H1 (cell line): ENCODE data around the gene MEX3C. TPM values are rescaled to one million over a fixed set of nuclear protein-coding genes. Genes with fewer than 3 reads are reported as not detected.

Source experiments
- CTCF ChIA-PET: fragments of 300-600 bp; sonication (Branson Sonifier 250); formaldehyde crosslinking; loops from one replicate; lab custom pipeline; 2021; ENCODE audit not compliant: partially characterized antibody; lab: Charles Lee
- POLR2A ChIA-PET: fragments of 300-600 bp; sonication (Branson Sonifier 250); formaldehyde crosslinking; loops from one replicate; lab custom pipeline; 2021; ENCODE audit warnings: inconsistent platforms; ENCODE audit not compliant: partially characterized antibody; lab: Charles Lee
- DNase-seq, 2 experiments: peaks; one replicate each; pipeline versions ENCODE4 v3.0.0 to v3.0.0-alpha.2; 2010 to 2022; ENCODE audit warnings: low spot score in 2 of 2, low read depth in 1 of 2, mixed read lengths in 1 of 2
- FAIRE-seq: peaks from 2 replicates; lab custom pipeline; 2011; peaks lifted over from hg19 to GRCh38; lab: Jason Lieb, UNC
- H2AFZ ChIP-seq: 2 replicates; pipeline ENCODE4 v1.8.1; 2012; ENCODE audit warnings: low read length, inconsistent platforms
- H2AK5ac ChIP-seq: 2 replicates; pipeline ENCODE4 v1.6.1; 2013; ENCODE audit warnings: low read depth, low read length
- H2BK120ac ChIP-seq: replicated peaks from 2 replicates; pipeline ENCODE3; 2013; ENCODE audit warnings: low read depth, low read length, inconsistent platforms
- H2BK12ac ChIP-seq: 2 replicates; pipeline ENCODE4 v1.6.1; 2013; ENCODE audit warnings: low read depth, low read length
- H2BK15ac ChIP-seq: 2 replicates; pipeline ENCODE4 v1.6.1; 2013; ENCODE audit warnings: low read length
- H2BK20ac ChIP-seq: 2 replicates; pipeline ENCODE4 v1.6.1; 2013; ENCODE audit warnings: low read length
- H2BK5ac ChIP-seq: 2 replicates; pipeline ENCODE4 v1.6.1; 2013; ENCODE audit warnings: low read depth, low read length
- H3K14ac ChIP-seq: 2 replicates; pipeline ENCODE4 v1.6.1; 2013; ENCODE audit warnings: inconsistent platforms; ENCODE audit not compliant: insufficient read length
- H3K18ac ChIP-seq: 2 replicates; pipeline ENCODE4 v1.6.1; 2013; ENCODE audit warnings: low read length; ENCODE audit errors: extremely low read depth
- H3K23ac ChIP-seq: 2 replicates; pipeline ENCODE4 v1.6.1; 2013; ENCODE audit warnings: inconsistent platforms; ENCODE audit not compliant: insufficient read length
- H3K23me2 ChIP-seq: 2 replicates; pipeline ENCODE4 v1.6.1; 2013; ENCODE audit warnings: low read depth, low read length
- H3K27ac ChIP-seq: 2 replicates; pipeline ENCODE4 v1.6.1; 2011; ENCODE audit warnings: low read depth, low read length, inconsistent platforms
- H3K27me3 ChIP-seq, 4 experiments: replicated peaks in 1 of 4; 1 replicate in 1 of 4; 2 replicates in 3 of 4; pipeline versions ENCODE4 v1.6.1 to v1.8.1; 2011 to 2013; ENCODE audit warnings: low read length in 3 of 4, mild to moderate bottlenecking in 3 of 4, inconsistent platforms in 2 of 4, mixed read lengths in 2 of 4, moderate library complexity in 1 of 4; ENCODE audit not compliant: control insufficient read depth in 3 of 4, insufficient read depth in 3 of 4; ENCODE audit errors: extremely low read depth in 1 of 4
- H3K36me3 ChIP-seq, 4 experiments: 2 replicates each; pipeline versions ENCODE4 v1.6.1 to v1.8.1; 2011 to 2013; ENCODE audit warnings: mild to moderate bottlenecking in 4 of 4, low read length in 3 of 4, moderate library complexity in 2 of 4, control low read depth in 1 of 4, inconsistent platforms in 1 of 4; ENCODE audit not compliant: insufficient read depth in 4 of 4, control insufficient read depth in 2 of 4
- H3K4ac ChIP-seq: replicated peaks from 2 replicates; pipeline ENCODE3; 2013; ENCODE audit warnings: low read length, low read depth, mixed read lengths, inconsistent platforms; ENCODE audit not compliant: insufficient read length
- H3K4me1 ChIP-seq, 4 experiments: replicated peaks in 1 of 4; 1 replicate in 1 of 4; 2 replicates in 3 of 4; pipeline versions ENCODE4 v1.6.1 to v1.8.1; 2011 to 2013; ENCODE audit warnings: low read length in 3 of 4, inconsistent platforms in 2 of 4, mixed read lengths in 1 of 4; ENCODE audit not compliant: insufficient read depth in 4 of 4, control insufficient read depth in 3 of 4
- H3K4me2 ChIP-seq, 2 experiments: 2 replicates each; pipeline versions ENCODE4 v1.6.1 to v1.8.1; 2011 to 2013; ENCODE audit warnings: low read depth in 2 of 2, low read length in 2 of 2, control low read depth in 1 of 2, inconsistent platforms in 1 of 2, mild to moderate bottlenecking in 1 of 2; ENCODE audit not compliant: insufficient read depth in 1 of 2
- H3K4me3 ChIP-seq, 4 experiments: fragments of 200-600, 300-600 bp in 1 of 4; sonication (generic), shearing (Covaris generic), sonication (Bioruptor Twin) in 1 of 4; 2 replicates each; pipeline versions ENCODE4 v1.5.1 to v1.8.1; 2011 to 2016; ENCODE audit warnings: low read length in 4 of 4, low read depth in 3 of 4, control low read depth in 2 of 4, inconsistent platforms in 2 of 4, mild to moderate bottlenecking in 2 of 4, mixed read lengths in 1 of 4, moderate library complexity in 1 of 4; ENCODE audit not compliant: insufficient read depth in 2 of 4; ENCODE audit errors: extremely low read depth in 1 of 4
- H3K56ac ChIP-seq: replicated peaks from 2 replicates; pipeline ENCODE3; 2013; ENCODE audit warnings: low read depth, mild to moderate bottlenecking, mixed read lengths, low read length, inconsistent platforms; ENCODE audit not compliant: insufficient read length
- H3K79me1 ChIP-seq: 2 replicates; pipeline ENCODE4 v1.6.1; 2013; ENCODE audit warnings: low read depth, low read length, control low read depth
- H3K79me2 ChIP-seq, 2 experiments: 2 replicates each; pipeline versions ENCODE4 v1.6.1 to v1.8.1; 2012 to 2013; ENCODE audit warnings: low read length in 2 of 2, mild to moderate bottlenecking in 2 of 2, inconsistent platforms in 1 of 2; ENCODE audit not compliant: insufficient read depth in 2 of 2, control insufficient read depth in 1 of 2
- H3K9ac ChIP-seq, 4 experiments: replicated peaks in 1 of 4; 1 replicate in 1 of 4; 2 replicates in 3 of 4; pipeline versions ENCODE4 v1.6.1 to v1.8.1; 2011 to 2013; ENCODE audit warnings: low read depth in 3 of 4, low read length in 3 of 4, control low read depth in 2 of 4, mild to moderate bottlenecking in 2 of 4, moderate library complexity in 2 of 4, inconsistent platforms in 1 of 4; ENCODE audit errors: extremely low read depth in 1 of 4
- H3K9me3 ChIP-seq, 2 experiments: 2 replicates each; pipeline versions ENCODE4 v1.6.1 to v1.8.1; 2012 to 2013; ENCODE audit warnings: mild to moderate bottlenecking in 2 of 2, moderate library complexity in 2 of 2, control low read depth in 1 of 2, inconsistent platforms in 1 of 2, low read depth in 1 of 2, low read length in 1 of 2, mixed read lengths in 1 of 2; ENCODE audit not compliant: insufficient read depth in 2 of 2
- H4K20me1 ChIP-seq, 2 experiments: replicated peaks in 1 of 2; 2 replicates each; pipeline versions ENCODE3 to v1.8.1; 2011 to 2013; ENCODE audit warnings: inconsistent platforms in 2 of 2, low read length in 2 of 2, mild to moderate bottlenecking in 1 of 2; ENCODE audit not compliant: insufficient read depth in 2 of 2, control insufficient read depth in 1 of 2
- H4K5ac ChIP-seq: 2 replicates; pipeline ENCODE4 v1.6.1; 2013; ENCODE audit warnings: low read length, low read depth, mixed read lengths, inconsistent platforms; ENCODE audit not compliant: insufficient read length
- H4K8ac ChIP-seq: 2 replicates; pipeline ENCODE4 v1.8.0; 2013; ENCODE audit warnings: mild to moderate bottlenecking, moderate library complexity, low read length, inconsistent platforms; ENCODE audit not compliant: insufficient read depth; ENCODE audit errors: extremely low read depth
- H4K91ac ChIP-seq: replicated peaks from 2 replicates; pipeline ENCODE3; 2013; ENCODE audit warnings: low read length, mixed read lengths, inconsistent platforms; ENCODE audit not compliant: insufficient read length
- CBX8 ChIP-seq: fragments of 300-800, 300-1000 bp; sonication (generic); IDR thresholded peaks from 2 replicates; pipeline ENCODE4 v1.7.1; 2016; ENCODE audit warnings: low read depth, low read length, borderline replicate concordance
- RAD21 ChIP-seq, 2 experiments: IDR thresholded peaks in 1 of 2; conservative IDR thresholded peaks in 1 of 2; 2 replicates each; pipeline ENCODE4 v1.6.1; 2011; ENCODE audit warnings: low read depth in 2 of 2, low read length in 2 of 2, improper control_type of control experiment in 1 of 2, inconsistent platforms in 1 of 2, mild to moderate bottlenecking in 1 of 2, moderate library complexity in 1 of 2
- TAF7 ChIP-seq: optimal IDR thresholded peaks from 2 replicates; pipeline ENCODE3; 2011; ENCODE audit warnings: low read depth, mild to moderate bottlenecking, inconsistent platforms, low read length, moderate library complexity, borderline replicate concordance
- WGBS, 2 experiments: shearing (Covaris generic) in 1 of 2; methylation state at CpG; one replicate each; pipeline versions ENCODE4 v1.1.6 to v1.1.7; 2013 to 2015; ENCODE audit warnings: low lambda C conversion rate in 2 of 2, mixed read lengths in 2 of 2, inconsistent platforms in 1 of 2, low coverage in 1 of 2, missing lambda C conversion rate in 1 of 2; ENCODE audit not compliant: insufficient replicate concordance in 2 of 2, insufficient coverage in 1 of 2, insufficient read length in 1 of 2; ENCODE audit errors: extremely low coverage in 1 of 2, missing lambda C conversion rate in 1 of 2; 5-methylcytosine and 5-hydroxymethylcytosine counted together
- polyA plus RNA-seq, 7 experiments: library from polyadenylated mRNA; depleted of rRNA in 3 of 7; stranded (reverse) in 5 of 7; unstranded in 2 of 7; fragments of >200 nt in 5 of 7; fragments of 200-250 nt in 2 of 7; gene quantifications; 1 replicate in 5 of 7; 2 replicates in 1 of 7; 4 replicates in 1 of 7; pipeline versions ENCODE4 v1.2.1 to v1.2.3, GENCODE V29; 2011 to 2013; ENCODE audit warnings: missing spikeins in 2 of 7, mixed read lengths in 2 of 7
- total RNA-seq: library from RNA; stranded (reverse); fragmentation: NEBNext Ultra II Directional; extraction: Animal tissue kit (Norgen Biotek cat#: 25700); gene quantifications from 2 replicates; pipeline ENCODE4 v1.2.1, GENCODE V29; 2021
- TF ChIP-seq, protein P1 (sequence below), 3 experiments: IDR thresholded peaks; 1 replicate in 2 of 3; 2 replicates in 1 of 3; pipeline versions ENCODE4 v1.5.1 to v1.6.1; 2011; ENCODE audit warnings: low read length in 3 of 3, mild to moderate bottlenecking in 3 of 3, inconsistent platforms in 2 of 3, low read depth in 1 of 3, moderate library complexity in 1 of 3; ENCODE audit not compliant: insufficient read depth in 1 of 3; ENCODE audit errors: control extremely low read depth in 1 of 3

MEX3C gene
- total and polyA plus RNA-seq, 2 of the 8 experiments (the other 6 are each of a cell fraction or from before 2014, with no cell fraction given) = 48.2 to 103 TPM

DNA sequence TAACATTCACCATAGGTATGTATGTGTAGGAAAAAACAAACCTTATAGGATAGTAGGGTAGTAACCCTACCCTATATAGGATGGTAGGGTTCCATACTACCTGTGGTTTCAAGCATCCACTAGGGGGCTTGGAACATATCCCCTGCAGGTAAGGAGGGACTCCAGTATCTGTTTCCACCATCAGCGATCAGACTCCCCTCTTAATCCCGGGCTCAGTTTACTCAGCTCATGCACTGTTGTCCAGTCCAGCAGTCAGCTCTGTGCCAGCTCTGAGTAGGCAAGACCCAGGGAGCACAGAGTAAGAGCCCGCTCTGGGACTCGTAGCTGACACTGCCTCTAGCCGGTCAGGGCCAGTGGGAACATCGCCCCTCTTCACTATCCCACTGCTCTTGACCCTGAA, 61.7 kb downstream of the MEX3C start:
- Histone ChIP-seq H3K36me3 (no peaks in the 10 kb centered on the region), H2BK5ac (no peak overlapping the region), H2BK20ac (no peak overlapping the region), H4K8ac (0 out of 2 replicates have a peak overlapping the region, but pooled peaks have one; percentile 11), H3K56ac (no peak overlapping the region), H3K23me2 (no peaks in the 10 kb centered on the region), H2BK15ac (no peak overlapping the region), H3K14ac (no peak overlapping the region), H3K9ac (no peak overlapping the region), H2AFZ (0 out of 2 replicates have a peak overlapping the region, but pooled peaks have one; percentile 79), H3K4ac (no peak overlapping the region), H3K79me2 (no peaks in the 10 kb centered on the region), H3K27ac (no peak overlapping the region), H3K79me1 (no peaks in the 10 kb centered on the region), H3K4me3 (no peak overlapping the region), H3K27me3 (no peaks in the 10 kb centered on the region), H3K4me2 (no peak overlapping the region), H2BK120ac (no peak overlapping the region), H4K20me1 (no peaks in the 10 kb centered on the region), H4K91ac (no peak overlapping the region), H3K18ac (0 out of 2 replicates have a peak overlapping the region, but pooled peaks have one; percentile 36), H3K23ac (no peak overlapping the region), H2BK12ac (no peak overlapping the region), H2AK5ac (no peak overlapping the region), H3K9me3 (no peaks in the 10 kb centered on the region), H3K4me1 (peaks cover 0 to 5% (median 0%) of the 10 kb centered on the region in 4 experiments; a peak in 1 of 7 replicates), H4K5ac (no peak overlapping the region)
- DNase-seq (no peak), FAIRE-seq (no peak)
- CTCF ChIA-PET = interaction anchor here (0.9 to 2.6 kb wide), 15 partner anchors 11 to 328 kb away, joined by 3 to 12 read pairs (median 4); no protein-coding TSS in a partner anchor
- POLR2A ChIA-PET = interaction anchor here (1.0 to 2.9 kb wide), 3 partner anchors 29 to 60 kb away, joined by 3 to 17 read pairs (median 6); partner anchors contain the start of gene MEX3C
- 76% methylated on average over 6 of the region's 6 CpGs; no CpG with 5 or more reads in 1 of the 2 experiments for WGBS, 2 experiments
- TF ChIP-seq, protein P1, sequence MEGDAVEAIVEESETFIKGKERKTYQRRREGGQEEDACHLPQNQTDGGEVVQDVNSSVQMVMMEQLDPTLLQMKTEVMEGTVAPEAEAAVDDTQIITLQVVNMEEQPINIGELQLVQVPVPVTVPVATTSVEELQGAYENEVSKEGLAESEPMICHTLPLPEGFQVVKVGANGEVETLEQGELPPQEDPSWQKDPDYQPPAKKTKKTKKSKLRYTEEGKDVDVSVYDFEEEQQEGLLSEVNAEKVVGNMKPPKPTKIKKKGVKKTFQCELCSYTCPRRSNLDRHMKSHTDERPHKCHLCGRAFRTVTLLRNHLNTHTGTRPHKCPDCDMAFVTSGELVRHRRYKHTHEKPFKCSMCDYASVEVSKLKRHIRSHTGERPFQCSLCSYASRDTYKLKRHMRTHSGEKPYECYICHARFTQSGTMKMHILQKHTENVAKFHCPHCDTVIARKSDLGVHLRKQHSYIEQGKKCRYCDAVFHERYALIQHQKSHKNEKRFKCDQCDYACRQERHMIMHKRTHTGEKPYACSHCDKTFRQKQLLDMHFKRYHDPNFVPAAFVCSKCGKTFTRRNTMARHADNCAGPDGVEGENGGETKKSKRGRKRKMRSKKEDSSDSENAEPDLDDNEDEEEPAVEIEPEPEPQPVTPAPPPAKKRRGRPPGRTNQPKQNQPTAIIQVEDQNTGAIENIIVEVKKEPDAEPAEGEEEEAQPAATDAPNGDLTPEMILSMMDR (IDR thresholded peaks at IDR 0.05; ENCODE audit: control extremely low read depth in 1 of 3, insufficient read depth in 1 of 3, low read depth in 1 of 3, low read length in 3 of 3) = peak; percentile 26 to 66 (median 64)
- TF ChIP-seq TAF7 (no peak), RAD21 (IDR thresholded peaks at IDR 0.05 in 1 of 2, conservative IDR thresholded peaks at IDR 0.05 in 1 of 2; ENCODE audit: low read depth in 2 of 2, low read length in 2 of 2) (peak; percentile 53 to 65), CBX8 (no peak)
